HFF-Myc (cell line): Measurements from ENCODE around the gene PLEKHA4.

ENCODE experiments used
- DNase-seq: peaks from one replicate; pipeline ENCODE4 v3.0.0-alpha.2; 2011; ENCODE audit warnings: low read depth; ENCODE audit errors: extremely low read depth
- H3K4me3 ChIP-seq: replicated peaks from 2 replicates; pipeline ENCODE4 v1.5.1; 2011; ENCODE audit warnings: low read depth, mild to moderate bottlenecking, control low read depth, low read length
- CTCF ChIP-seq: IDR thresholded peaks from 2 replicates; pipeline ENCODE4 v1.5.1; 2012; ENCODE audit warnings: mild to moderate bottlenecking, low read depth, low read length, control low read depth; ENCODE audit errors: missing control alignments

PLEKHA4 gene

GRCh38 chr19:48812094-48812929 lies 56.1 kb downstream of the PLEKHA4 start:
- no peak for DNase-seq
- peak overlapping the region; percentile 77 for H3K4me3 ChIP-seq
- no peak for TF ChIP-seq CTCF

GRCh38 chr19:48810151-48810550 lies 58.3 kb downstream of the PLEKHA4 start:
- TF ChIP-seq CTCF: no peak
- DNase-seq: no peak
- peak overlapping the region; percentile 77 for H3K4me3 ChIP-seq

GRCh38 chr19:48807590-48808308 lies 60.7 kb downstream of the PLEKHA4 start:
- no peak overlapping the region for H3K4me3 ChIP-seq
- no peak for DNase-seq

GRCh38 chr19:48806818-48807589 lies 61.4 kb downstream of the PLEKHA4 start:
- no peak overlapping the region for H3K4me3 ChIP-seq
- no peak for TF ChIP-seq CTCF
- no peak for DNase-seq

More at GRCh38 chr19:48807590-48808308, 60.7 kb downstream of the PLEKHA4 start:
- TF ChIP-seq CTCF: no peak

- no peak for TF ChIP-seq CTCF
- no peak for DNase-seq
- no peak overlapping the region for H3K4me3 ChIP-seq
Measured at GRCh38 chr19:48806518-48806817, 61.9 kb downstream of the PLEKHA4 start.

GRCh38 chr19:48805452-48805851 lies 63.0 kb downstream of the PLEKHA4 start:
- TF ChIP-seq CTCF: no peak
- no peak overlapping the region for H3K4me3 ChIP-seq
- DNase-seq: no peak
